ENCODE data around the gene ULK2. TPM values are rescaled to one million over a fixed set of nuclear protein-coding genes. Genes with fewer than 3 reads are reported as not detected.
"Not testable (repeated sequence)": the region's sequence is repeated elsewhere in the genome, so short reads cannot be mapped to it uniquely, and the experiment has no call there.

ULK2 gene
- total RNA-seq, 2 donors from 2014 or later = 7.4 to 9.2 TPM

- H3K27ac Mint-ChIP-seq = peak overlapping the region; percentile 31
- H3K9me3 Mint-ChIP-seq = no peaks in the 10 kb centered on the region
- H3K27me3 Mint-ChIP-seq = peaks cover 3% of the 10 kb centered on the region
- peak overlapping the region; percentile 35 for H3K4me3 Mint-ChIP-seq
- ATAC-seq (replicated peaks) = peak; percentile 86
- H3K36me3 Mint-ChIP-seq (ENCODE audit: low read depth) = no peaks in the 10 kb centered on the region
- H3K4me1 Mint-ChIP-seq = peaks cover 25% of the 10 kb centered on the region
These were observed 101.1 kb downstream of the ULK2 start for GRCh38 chr17:19766421-19767270.

- no peak for ATAC-seq (replicated peaks)
- no peaks in the 10 kb centered on the region for H3K9me3 Mint-ChIP-seq
- peaks cover 3% of the 10 kb centered on the region for H3K27me3 Mint-ChIP-seq
- H3K36me3 Mint-ChIP-seq (ENCODE audit: low read depth) = no peaks in the 10 kb centered on the region
- H3K4me3 Mint-ChIP-seq = no peak overlapping the region
- no peak overlapping the region for H3K27ac Mint-ChIP-seq
- H3K4me1 Mint-ChIP-seq = peaks cover 19% of the 10 kb centered on the region
These were observed 101.7 kb downstream of the ULK2 start for GRCh38 chr17:19766016-19766415.

- H3K36me3 Mint-ChIP-seq (ENCODE audit: low read depth); ATAC-seq (replicated peaks); H3K27ac Mint-ChIP-seq; H3K27me3 Mint-ChIP-seq; H3K9me3 Mint-ChIP-seq; H3K4me3 Mint-ChIP-seq: not testable (repeated sequence)
- H3K4me1 Mint-ChIP-seq = peaks cover 15% of the 10 kb centered on the region
These were observed 103.7 kb downstream of the ULK2 start for GRCh38 chr17:19763991-19764390.

GRCh38 chr17:19763416-19763815 is 104.3 kb downstream of the ULK2 start:
- Mint-ChIP-seq H3K4me3 (no peak overlapping the region), H3K27ac (no peak overlapping the region), H3K9me3 (no peaks in the 10 kb centered on the region), H3K27me3 (peaks cover 8% of the 10 kb centered on the region), H3K36me3 (ENCODE audit: low read depth) (no peaks in the 10 kb centered on the region), H3K4me1 (peaks cover 15% of the 10 kb centered on the region)
- no peak for ATAC-seq (replicated peaks)

- no peaks in the 10 kb centered on the region for H3K9me3 Mint-ChIP-seq
- H3K27ac Mint-ChIP-seq = no peak overlapping the region
- peak; percentile 44 for ATAC-seq (replicated peaks)
- no peaks in the 10 kb centered on the region for H3K36me3 Mint-ChIP-seq (ENCODE audit: low read depth)
- H3K4me1 Mint-ChIP-seq = peaks cover 7% of the 10 kb centered on the region
- H3K27me3 Mint-ChIP-seq = peaks cover 12% of the 10 kb centered on the region
- no peak overlapping the region for H3K4me3 Mint-ChIP-seq
These were observed 105.2 kb downstream of the ULK2 start for GRCh38 chr17:19762515-19762961.

GRCh38 chr17:19760746-19761145 is 107.0 kb downstream of the ULK2 start:
- Mint-ChIP-seq H3K36me3 (ENCODE audit: low read depth) (no peaks in the 10 kb centered on the region), H3K9me3 (no peaks in the 10 kb centered on the region), H3K4me1 (no peaks in the 10 kb centered on the region), H3K27ac (no peak overlapping the region), H3K27me3 (peaks cover 22% of the 10 kb centered on the region), H3K4me3 (no peak overlapping the region)
- no peak for ATAC-seq (replicated peaks)

- no peak for ATAC-seq (replicated peaks)
- Mint-ChIP-seq H3K27ac (no peak overlapping the region), H3K27me3 (peaks cover 18% of the 10 kb centered on the region), H3K4me1 (no peaks in the 10 kb centered on the region), H3K9me3 (no peaks in the 10 kb centered on the region), H3K36me3 (ENCODE audit: low read depth) (no peaks in the 10 kb centered on the region), H3K4me3 (no peak overlapping the region)
These were observed 107.9 kb downstream of the ULK2 start for GRCh38 chr17:19759568-19760549.

- Mint-ChIP-seq H3K27me3 (peaks cover 25% of the 10 kb centered on the region), H3K4me1 (no peaks in the 10 kb centered on the region), H3K4me3 (no peak overlapping the region), H3K36me3 (ENCODE audit: low read depth) (no peaks in the 10 kb centered on the region), H3K27ac (no peak overlapping the region), H3K9me3 (no peaks in the 10 kb centered on the region)
- ATAC-seq (replicated peaks) = no peak
These were observed 110.1 kb downstream of the ULK2 start for GRCh38 chr17:19757536-19758180.

- no peaks in the 10 kb centered on the region for H3K9me3 Mint-ChIP-seq
- H3K27me3 Mint-ChIP-seq = peaks cover 25% of the 10 kb centered on the region
- no peaks in the 10 kb centered on the region for H3K4me1 Mint-ChIP-seq
- no peak overlapping the region for H3K27ac Mint-ChIP-seq
- H3K4me3 Mint-ChIP-seq = no peak overlapping the region
- no peak for ATAC-seq (replicated peaks)
- no peaks in the 10 kb centered on the region for H3K36me3 Mint-ChIP-seq (ENCODE audit: low read depth)
These were observed 111.2 kb downstream of the ULK2 start for GRCh38 chr17:19756546-19756945.

- Mint-ChIP-seq H3K4me1 (peaks cover 3% of the 10 kb centered on the region), H3K4me3 (no peak overlapping the region), H3K36me3 (ENCODE audit: low read depth) (no peaks in the 10 kb centered on the region), H3K9me3 (no peaks in the 10 kb centered on the region), H3K27ac (peak overlapping the region; percentile 62), H3K27me3 (peaks cover 28% of the 10 kb centered on the region)
- peak; percentile 59 for ATAC-seq (replicated peaks)
These were observed 111.8 kb downstream of the ULK2 start for GRCh38 chr17:19755821-19756510.

- no peak for ATAC-seq (replicated peaks)
- H3K36me3 Mint-ChIP-seq (ENCODE audit: low read depth) = no peaks in the 10 kb centered on the region
These were observed 112.3 kb downstream of the ULK2 start for GRCh38 chr17:19755392-19755791.

GRCh38 chr17:19753661-19754463 is 113.9 kb downstream of the ULK2 start:
- no peak overlapping the region for H3K27ac Mint-ChIP-seq
- peaks cover 3% of the 10 kb centered on the region for H3K4me1 Mint-ChIP-seq
- no peaks in the 10 kb centered on the region for H3K36me3 Mint-ChIP-seq (ENCODE audit: low read depth)
- peaks cover 31% of the 10 kb centered on the region for H3K27me3 Mint-ChIP-seq
- no peaks in the 10 kb centered on the region for H3K9me3 Mint-ChIP-seq
- no peak overlapping the region for H3K4me3 Mint-ChIP-seq
- ATAC-seq (replicated peaks) = no peak

More at GRCh38 chr17:19755392-19755791, 112.3 kb downstream of the ULK2 start:
- Mint-ChIP-seq H3K9me3 (no peaks in the 10 kb centered on the region), H3K27me3 (peaks cover 30% of the 10 kb centered on the region), H3K4me3 (no peak overlapping the region), H3K27ac (peak overlapping the region; percentile 62), H3K4me1 (peaks cover 3% of the 10 kb centered on the region)

- Mint-ChIP-seq H3K4me1 (peaks cover 3% of the 10 kb centered on the region), H3K9me3 (no peaks in the 10 kb centered on the region), H3K36me3 (ENCODE audit: low read depth) (no peaks in the 10 kb centered on the region), H3K27ac (no peak overlapping the region), H3K27me3 (peaks cover 27% of the 10 kb centered on the region), H3K4me3 (no peak overlapping the region)
- no peak for ATAC-seq (replicated peaks)
These were observed 114.7 kb downstream of the ULK2 start for GRCh38 chr17:19753051-19753509.
